WTC11 (cell line): ENCODE results near the gene GNAS.

Experiments
- ATF3 ChIP-seq: sonication (generic); formaldehyde crosslinking; conservative IDR thresholded peaks from 2 replicates; pipeline ENCODE4 v1.8.1; 2022; ENCODE audit warnings: mild to moderate bottlenecking, missing genetic modification reagents
- CBFB ChIP-seq: sonication (generic); formaldehyde crosslinking; IDR thresholded peaks from 2 replicates; pipeline ENCODE4 v1.8.1; 2022; ENCODE audit warnings: mild to moderate bottlenecking, low read depth, missing genetic modification reagents
- CTCF ChIP-seq: fragments of 200-600 bp; IDR thresholded peaks from 2 replicates; pipeline ENCODE4 v1.8.0; 2022; ENCODE audit warnings: antibody characterized with exemption
- JAZF1 ChIP-seq: fragments of 250-450 bp; sonication (Bioruptor Pico); IDR thresholded peaks from 2 replicates; pipeline ENCODE4 v1.9.0; 2021; ENCODE audit warnings: moderate library complexity, mild to moderate bottlenecking, inconsistent platforms
- KAT7 ChIP-seq: sonication (generic); formaldehyde crosslinking; IDR thresholded peaks from 2 replicates; pipeline ENCODE4 v1.8.1; 2023; ENCODE audit warnings: missing genetic modification reagents, mild to moderate bottlenecking, borderline replicate concordance
- MAX ChIP-seq: sonication (generic); formaldehyde crosslinking; IDR thresholded peaks from 2 replicates; pipeline ENCODE4 v1.8.0; 2022; ENCODE audit warnings: mild to moderate bottlenecking, missing genetic modification reagents
- PREB ChIP-seq: sonication (generic); formaldehyde crosslinking; IDR thresholded peaks from 2 replicates; pipeline ENCODE4 v1.8.1; 2022; ENCODE audit warnings: mild to moderate bottlenecking, missing genetic modification reagents, moderate library complexity, borderline replicate concordance
- USF2 ChIP-seq: sonication (generic); formaldehyde crosslinking; IDR thresholded peaks from 2 replicates; pipeline ENCODE4 v1.8.1; 2023; ENCODE audit warnings: mild to moderate bottlenecking, missing genetic modification reagents, moderate library complexity
- ZNF232 ChIP-seq: sonication (generic); formaldehyde crosslinking; IDR thresholded peaks from 2 replicates; pipeline ENCODE4 v1.8.0; 2022; ENCODE audit warnings: mild to moderate bottlenecking, missing genetic modification reagents
- ZNF423 ChIP-seq: fragments of 250-450 bp; sonication (Bioruptor Pico); IDR thresholded peaks from 2 replicates; pipeline ENCODE4 v2.1.2; 2022; ENCODE audit warnings: mild to moderate bottlenecking, moderate library complexity
- ZNF512 ChIP-seq: sonication (generic); formaldehyde crosslinking; IDR thresholded peaks from 2 replicates; pipeline ENCODE4 v1.8.1; 2022; ENCODE audit warnings: missing genetic modification reagents, borderline replicate concordance

GRCh38 chr20:58869662-58870227 is 17.2 kb downstream of the GNAS start:
- TF ChIP-seq CTCF (no peak), PREB (CRISPR knock-in tag) (no peak), KAT7 (CRISPR knock-in tag) (no peak), CBFB (no peak), JAZF1 (CRISPR knock-in tag) (no peak), ZNF232 (CRISPR knock-in tag) (no peak), ZNF423 (CRISPR knock-in tag) (no peak), MAX (CRISPR knock-in tag) (no peak), ATF3 (CRISPR knock-in tag) (no peak), ZNF512 (CRISPR knock-in tag) (no peak), USF2 (CRISPR knock-in tag) (no peak)
